Ascending aorta (tissue), 2 donors: ENCODE data around the gene GTSE1. TPM values are rescaled to one million over a fixed set of nuclear protein-coding genes. Genes with fewer than 3 reads are reported as not detected.

Experiments used
- DNase-seq, 2 donors: peaks; one replicate each; pipeline ENCODE4 v3.0.0-alpha.2; 2019; ENCODE audit warnings: low spot score in 2 of 2
- H3K27ac ChIP-seq, 2 donors: fragments of 200-600 bp; sonication (generic); one replicate each; pipeline ENCODE4 v1.5.1; 2016 to 2017; ENCODE audit warnings: mild to moderate bottlenecking in 1 of 2
- H3K27me3 ChIP-seq: fragments of 200-600 bp; sonication (generic); one replicate; pipeline ENCODE4 v1.5.1; 2017
- H3K36me3 ChIP-seq, 2 donors: fragments of 200-600 bp; sonication (generic); one replicate each; pipeline ENCODE4 v1.5.1; 2016
- H3K4me1 ChIP-seq, 2 donors: fragments of 200-600 bp; sonication (generic); one replicate each; pipeline ENCODE4 v1.5.1; 2016 to 2017; ENCODE audit warnings: mild to moderate bottlenecking in 1 of 2
- H3K4me3 ChIP-seq, 2 donors: fragments of 200-600 bp; sonication (generic); one replicate each; pipeline ENCODE4 v1.5.1; 2016 to 2017; ENCODE audit warnings: mild to moderate bottlenecking in 1 of 2
- H3K9me3 ChIP-seq, 2 donors: fragments of 200-600 bp; sonication (generic); one replicate each; pipeline ENCODE4 v1.5.1; 2016
- intact Hi-C: fragments of 100-400 bp; cut with DNase I; formaldehyde crosslinking; loops from one replicate; pipeline ENCODE4 v1.15.1; 2023
- total RNA-seq: library from RNA; depleted of rRNA; stranded (reverse); fragments of >200 nt; gene quantifications from one replicate; pipeline ENCODE4 v1.1.0, GENCODE V29; 2016
- TF ChIP-seq, protein P1 (sequence below), 3 experiments: fragments of 200-600 bp in 2 of 3; fragments of 450-650 bp in 1 of 3; sonication (generic) in 2 of 3; IDR thresholded peaks; one replicate each; pipeline ENCODE4 v1.5.1; 2016 to 2019; ENCODE audit warnings: antibody characterized with exemption in 3 of 3, mild to moderate bottlenecking in 1 of 3, moderate library complexity in 1 of 3

GTSE1 gene
- total RNA-seq, 1 donor from 2014 or later: not detected

DNA sequence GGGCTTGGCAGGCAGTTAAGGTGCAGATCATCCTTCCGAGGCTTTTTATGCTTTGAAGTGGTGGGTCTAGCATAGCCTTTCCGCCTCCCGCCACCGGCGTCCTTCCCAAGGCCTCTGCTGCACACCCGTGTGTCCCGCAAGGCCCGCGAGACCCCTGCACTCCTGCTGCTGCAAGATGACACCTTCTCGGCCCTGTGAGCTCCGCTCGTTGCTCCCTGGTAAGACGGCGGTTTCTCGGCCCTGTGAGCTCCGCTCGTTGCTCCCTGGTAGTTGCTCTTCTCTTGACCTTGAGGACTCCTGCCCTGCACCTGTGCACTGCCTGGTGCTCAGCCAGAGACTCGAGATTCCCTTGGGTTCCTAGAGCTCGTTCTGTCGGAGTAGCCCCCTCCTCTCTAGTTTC lies 21.0 kb downstream of the GTSE1 start:
- H3K4me3 ChIP-seq: no peak overlapping the region
- H3K4me1 ChIP-seq: no peaks in the 10 kb centered on the region
- no peaks in the 10 kb centered on the region for H3K27me3 ChIP-seq
- H3K36me3 ChIP-seq: no peaks in the 10 kb centered on the region
- TF ChIP-seq, protein P1, sequence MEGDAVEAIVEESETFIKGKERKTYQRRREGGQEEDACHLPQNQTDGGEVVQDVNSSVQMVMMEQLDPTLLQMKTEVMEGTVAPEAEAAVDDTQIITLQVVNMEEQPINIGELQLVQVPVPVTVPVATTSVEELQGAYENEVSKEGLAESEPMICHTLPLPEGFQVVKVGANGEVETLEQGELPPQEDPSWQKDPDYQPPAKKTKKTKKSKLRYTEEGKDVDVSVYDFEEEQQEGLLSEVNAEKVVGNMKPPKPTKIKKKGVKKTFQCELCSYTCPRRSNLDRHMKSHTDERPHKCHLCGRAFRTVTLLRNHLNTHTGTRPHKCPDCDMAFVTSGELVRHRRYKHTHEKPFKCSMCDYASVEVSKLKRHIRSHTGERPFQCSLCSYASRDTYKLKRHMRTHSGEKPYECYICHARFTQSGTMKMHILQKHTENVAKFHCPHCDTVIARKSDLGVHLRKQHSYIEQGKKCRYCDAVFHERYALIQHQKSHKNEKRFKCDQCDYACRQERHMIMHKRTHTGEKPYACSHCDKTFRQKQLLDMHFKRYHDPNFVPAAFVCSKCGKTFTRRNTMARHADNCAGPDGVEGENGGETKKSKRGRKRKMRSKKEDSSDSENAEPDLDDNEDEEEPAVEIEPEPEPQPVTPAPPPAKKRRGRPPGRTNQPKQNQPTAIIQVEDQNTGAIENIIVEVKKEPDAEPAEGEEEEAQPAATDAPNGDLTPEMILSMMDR (IDR thresholded peaks at IDR 0.05): no peak
- H3K27ac ChIP-seq: no peak overlapping the region
- intact Hi-C loops: no loop called here
- no peaks in the 10 kb centered on the region for H3K9me3 ChIP-seq
- DNase-seq: no peak

DNA sequence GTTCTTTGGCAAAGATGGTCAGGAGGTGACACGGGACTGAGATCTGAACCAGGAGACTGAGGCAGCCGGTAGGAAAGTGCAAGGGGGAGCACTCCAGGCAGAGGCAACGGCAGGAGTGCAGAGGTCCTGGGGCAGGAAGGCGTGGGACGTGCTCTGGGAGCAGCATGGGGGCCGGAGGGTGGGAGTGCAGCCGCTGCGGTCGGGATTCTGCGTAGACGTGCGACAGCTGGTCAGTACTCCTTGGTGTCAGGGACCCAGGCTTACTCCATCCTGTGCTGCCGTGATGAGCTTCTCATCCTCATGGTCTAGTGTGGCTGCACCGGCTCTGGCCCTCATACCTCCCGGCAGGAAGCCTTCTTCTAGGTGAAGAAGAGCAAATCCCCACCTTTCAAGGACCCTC lies 21.9 kb downstream of the GTSE1 start:
- Histone ChIP-seq H3K27ac (no peak overlapping the region), H3K36me3 (no peaks in the 10 kb centered on the region), H3K4me3 (no peak overlapping the region), H3K27me3 (no peaks in the 10 kb centered on the region), H3K4me1 (no peaks in the 10 kb centered on the region), H3K9me3 (no peaks in the 10 kb centered on the region)
- intact Hi-C loops: no loop called here
- no peak for DNase-seq
- TF ChIP-seq, protein P1 (IDR thresholded peaks at IDR 0.05): no peak

DNA sequence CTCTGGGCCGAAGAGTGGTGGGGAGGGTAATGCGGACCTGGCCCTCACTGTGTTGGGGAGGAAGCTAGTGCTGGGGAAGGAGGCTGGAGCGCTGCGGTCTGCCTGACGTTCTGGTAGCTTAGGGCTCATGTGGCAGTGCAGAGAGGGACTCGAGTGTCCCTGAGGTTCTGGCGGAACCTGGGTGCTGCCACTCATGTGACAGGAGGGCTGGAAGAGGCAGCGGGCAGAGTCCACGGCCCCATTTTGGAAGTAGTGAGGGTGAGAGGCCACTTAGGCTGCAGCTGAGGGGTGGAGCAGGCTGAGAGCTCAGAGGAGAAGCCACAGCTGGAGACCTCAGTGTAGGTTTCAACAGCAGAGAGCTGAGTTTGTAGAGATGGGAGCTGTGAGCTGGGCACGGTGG lies 22.6 kb downstream of the GTSE1 start:
- Histone ChIP-seq H3K9me3 (no peaks in the 10 kb centered on the region), H3K36me3 (no peaks in the 10 kb centered on the region), H3K27ac (no peak overlapping the region), H3K4me3 (no peak overlapping the region), H3K27me3 (no peaks in the 10 kb centered on the region), H3K4me1 (no peaks in the 10 kb centered on the region)
- TF ChIP-seq, protein P1 (IDR thresholded peaks at IDR 0.05): no peak
- DNase-seq: no peak
- intact Hi-C loops: no loop called here

DNA sequence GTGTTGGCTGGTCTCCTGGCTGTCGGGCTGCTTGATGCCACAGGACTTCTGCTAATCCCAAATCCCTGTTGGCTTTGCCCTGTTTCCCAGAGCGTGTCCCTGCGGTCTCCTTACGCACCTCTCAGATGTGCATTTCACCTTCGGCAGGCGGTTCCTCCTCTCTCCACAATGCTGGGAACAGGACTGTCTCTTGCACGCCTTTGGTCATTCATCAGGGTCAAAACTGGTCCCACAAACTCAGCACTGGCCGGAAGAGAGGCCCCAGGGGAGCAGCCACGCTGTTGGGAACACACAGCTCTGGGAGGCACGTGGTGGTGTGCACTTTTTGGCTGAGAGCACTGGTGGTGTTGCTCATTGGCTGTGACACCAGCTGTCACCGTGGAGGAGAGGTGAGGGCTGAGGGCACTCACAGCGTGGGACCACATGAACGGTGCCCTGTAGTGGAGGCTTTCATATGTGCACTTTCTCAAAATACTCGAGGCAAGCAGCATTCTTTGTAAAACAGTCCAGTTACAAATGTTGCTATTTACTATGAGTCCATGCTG lies 23.6 kb downstream of the GTSE1 start:
- Histone ChIP-seq H3K27me3 (no peaks in the 10 kb centered on the region), H3K9me3 (no peaks in the 10 kb centered on the region), H3K36me3 (no peaks in the 10 kb centered on the region), H3K4me1 (no peaks in the 10 kb centered on the region), H3K4me3 (no peak overlapping the region), H3K27ac (no peak overlapping the region)
- DNase-seq: no peak
- TF ChIP-seq, protein P1 (IDR thresholded peaks at IDR 0.05): no peak
- intact Hi-C loops: no loop called here

DNA sequence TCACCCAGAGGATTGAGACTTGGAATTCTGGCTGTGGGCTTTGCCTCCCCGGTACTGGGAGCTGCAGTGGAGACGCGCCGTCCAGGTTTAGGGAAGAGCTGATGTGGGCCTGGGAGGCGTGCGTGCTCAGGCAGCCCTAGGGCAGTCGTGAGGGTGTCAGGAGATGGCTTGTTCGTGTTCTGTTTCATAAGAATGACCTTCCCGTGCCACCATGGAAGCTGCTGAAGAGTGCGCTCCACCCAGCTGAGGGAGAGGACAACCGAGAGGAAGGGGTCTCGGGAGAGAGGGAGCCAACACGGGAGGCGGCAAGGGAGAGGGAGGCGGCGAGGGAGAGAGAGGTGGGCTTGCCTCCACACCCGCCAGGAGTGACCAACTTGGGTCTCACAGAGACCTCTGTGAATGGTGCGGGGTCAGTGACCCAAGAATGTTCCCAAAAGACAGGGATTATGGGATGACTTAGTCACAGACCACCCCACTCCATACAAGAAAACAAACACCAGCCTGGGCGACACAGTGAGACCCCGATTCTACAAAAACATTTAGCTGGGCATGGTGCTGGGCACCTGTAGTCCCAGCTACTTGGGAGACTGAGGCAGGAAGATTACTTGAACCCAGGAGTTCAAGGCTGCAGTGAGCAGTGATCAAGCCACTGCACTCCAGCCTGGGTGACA lies 24.2 kb downstream of the GTSE1 start:
- Histone ChIP-seq H3K4me3 (no peak overlapping the region), H3K36me3 (no peaks in the 10 kb centered on the region), H3K27me3 (no peaks in the 10 kb centered on the region), H3K9me3 (no peaks in the 10 kb centered on the region), H3K27ac (no peak overlapping the region), H3K4me1 (no peaks in the 10 kb centered on the region)
- no peak for DNase-seq
- TF ChIP-seq, protein P1 (IDR thresholded peaks at IDR 0.05): no peak
- intact Hi-C loops: no loop called here
